CD4-positive, alpha-beta T cell (primary cell): ENCODE data around the gene GDF2. TPM values are rescaled to one million over a fixed set of nuclear protein-coding genes. Genes with fewer than 3 reads are reported as not detected.

Source experiments
- ATAC-seq: fragments of 200-7000 bp; cut with Tn5 transposase; one replicate; pipeline ENCODE4 v1.10.0; 2022; ENCODE audit warnings: mild to moderate bottlenecking; ENCODE audit not compliant: poor library complexity
- CTCF ChIA-PET: fragments of 350-600 bp; sonication (Branson Sonifier 250); formaldehyde crosslinking; loops from one replicate; lab custom pipeline; 2021; ENCODE audit warnings: antibody characterized with exemption, inconsistent platforms; lab: Charles Lee
- POLR2A ChIA-PET: fragments of 350-600 bp; sonication (Branson Sonifier 250); formaldehyde crosslinking; loops from one replicate; lab custom pipeline; 2021; ENCODE audit warnings: antibody characterized with exemption, inconsistent platforms; lab: Charles Lee
- DNase-seq, 14 experiments: peaks; one replicate each; pipeline ENCODE4 v3.0.0-alpha.2; 2013 to 2020; ENCODE audit warnings: mixed read lengths in 2 of 14
- H3K27ac ChIP-seq, 2 donors: one replicate each; pipeline versions ENCODE4 v1.5.1 to v1.7.0; 2013; ENCODE audit warnings: low read length in 2 of 2, low read depth in 1 of 2, mild to moderate bottlenecking in 1 of 2
- H3K27me3 ChIP-seq, 2 experiments: 1 replicate in 1 of 2; 2 replicates in 1 of 2; pipeline versions ENCODE4 v1.6.1 to v1.7.0; 2013; ENCODE audit warnings: low read length in 2 of 2, control low read depth in 1 of 2, mild to moderate bottlenecking in 1 of 2, moderate library complexity in 1 of 2; ENCODE audit not compliant: insufficient read depth in 2 of 2, control insufficient read depth in 1 of 2
- H3K36me3 ChIP-seq: one replicate; pipeline ENCODE4 v1.6.1; 2013; ENCODE audit warnings: low read length, control low read depth; ENCODE audit not compliant: insufficient read depth
- H3K4me1 ChIP-seq: one replicate; pipeline ENCODE4 v1.6.1; 2013; ENCODE audit warnings: low read length, control low read depth; ENCODE audit not compliant: insufficient read depth
- H3K4me3 ChIP-seq: one replicate; pipeline ENCODE4 v1.5.1; 2013; ENCODE audit warnings: mild to moderate bottlenecking, low read length, moderate library complexity
- H3K9me3 ChIP-seq, 2 experiments: 1 replicate in 1 of 2; 2 replicates in 1 of 2; pipeline versions ENCODE4 v1.6.1 to v1.7.0; 2013; ENCODE audit warnings: low read length in 2 of 2, mild to moderate bottlenecking in 2 of 2, control low read depth in 1 of 2, moderate library complexity in 1 of 2; ENCODE audit not compliant: control insufficient read depth in 1 of 2, insufficient read depth in 1 of 2
- H3K27ac Mint-ChIP-seq: one replicate; pipeline ENCODE4 v1.8.0; 2020; ENCODE audit warnings: mixed read lengths
- H3K27me3 Mint-ChIP-seq: one replicate; pipeline ENCODE4 v1.8.0; 2021; ENCODE audit warnings: mixed read lengths
- H3K36me3 Mint-ChIP-seq: one replicate; pipeline ENCODE4 v1.8.0; 2021; ENCODE audit warnings: low read depth, mixed read lengths
- H3K4me1 Mint-ChIP-seq: one replicate; pipeline ENCODE4 v1.8.0; 2021; ENCODE audit warnings: low read depth, mixed read lengths
- H3K4me3 Mint-ChIP-seq: one replicate; pipeline ENCODE4 v1.8.0; 2020; ENCODE audit warnings: mild to moderate bottlenecking, mixed read lengths
- H3K9me3 Mint-ChIP-seq: one replicate; pipeline ENCODE4 v1.8.0; 2020; ENCODE audit warnings: mixed read lengths
- CTCF ChIP-seq: fragments of 200-600 bp; IDR thresholded peaks from one replicate; pipeline ENCODE4 v1.8.0; 2022; ENCODE audit warnings: antibody characterized with exemption, mild to moderate bottlenecking
- intact Hi-C, 2 experiments: fragments of 100-400 bp; cut with DNase I in 1 of 2; cut with micrococcal nuclease in 1 of 2; formaldehyde crosslinking; loops; one replicate each; pipeline versions ENCODE4 v1.15.1 to v1.9.0; 2023 to 2025; cut with DNase I, micrococcal nuclease
- total RNA-seq, 174 experiments: library from RNA in 2 of 174; stranded (reverse) in 2 of 174; gene quantifications; one replicate each; pipeline ENCODE4 v1.2.3 and lab custom pipeline; 2021 to 2026

Gene GDF2
- total RNA-seq, 2 experiments from 2014 or later, result not detected

- peaks cover 28% of the 10 kb centered on the region for H3K4me1 Mint-ChIP-seq
- POLR2A ChIA-PET, result no interaction called here
- CTCF ChIA-PET, result no interaction called here
- no peak overlapping the region for H3K27ac Mint-ChIP-seq
- H3K36me3 ChIP-seq, result no peaks in the 10 kb centered on the region
- peaks cover 12% of the 10 kb centered on the region for H3K27me3 Mint-ChIP-seq
- H3K9me3 ChIP-seq, result no peaks in the 10 kb centered on the region
- TF ChIP-seq CTCF, result no peak
- ATAC-seq (no peak), DNase-seq (no peak)
- no peaks in the 10 kb centered on the region for H3K9me3 Mint-ChIP-seq
- H3K4me3 Mint-ChIP-seq, result peak overlapping the region; percentile 85
- no peak overlapping the region for H3K27ac ChIP-seq
- peaks cover 4% of the 10 kb centered on the region in 2 experiments for H3K27me3 ChIP-seq
- intact Hi-C loops, result no loop called here
- H3K4me1 ChIP-seq, result peaks cover 24% of the 10 kb centered on the region
- no peaks in the 10 kb centered on the region for H3K36me3 Mint-ChIP-seq
- no peak overlapping the region for H3K4me3 ChIP-seq
Observed at GRCh38 chr10:47298715-47299114, 23.5 kb upstream of the GDF2 start.

- H3K4me3 Mint-ChIP-seq, result peak within 1 kb of the TSS; percentile 85
- H3K27ac Mint-ChIP-seq, result no peak within 1 kb of the TSS
- no peaks in the 10 kb centered on the region for H3K36me3 Mint-ChIP-seq
- Histone ChIP-seq H3K4me1 (peaks cover 25% of the 10 kb centered on the region), H3K9me3 (no peaks in the 10 kb centered on the region), H3K27ac (no peak within 1 kb of the TSS), H3K27me3 (peaks cover 4% of the 10 kb centered on the region in 2 experiments), H3K4me3 (peak within 1 kb of the TSS; percentile 37), H3K36me3 (no peaks in the 10 kb centered on the region)
- peaks cover 30% of the 10 kb centered on the region for H3K4me1 Mint-ChIP-seq
- POLR2A ChIA-PET, result interaction anchor here (1.0 to 1.5 kb wide), 2 partner anchors 12 to 24 kb away, joined by 3 to 4 read pairs; no protein-coding TSS in a partner anchor
- no peak for TF ChIP-seq CTCF
- DNase-seq, result peak in 3 of 14 experiments; percentile 36 to 38 (median 37)
- peaks cover 12% of the 10 kb centered on the region for H3K27me3 Mint-ChIP-seq
- no peaks in the 10 kb centered on the region for H3K9me3 Mint-ChIP-seq
- ATAC-seq, result peak; percentile 61
- intact Hi-C loops, result no loop called here
- CTCF ChIA-PET, result interaction anchor here (0.7 kb wide), 1 partner anchor 252 kb away, joined by 4 read pairs; no protein-coding TSS in a partner anchor
Observed at GRCh38 chr10:47299611-47300428, 22.4 kb upstream of the GDF2 start, which contains the start of gene GDF10. Gene GDF10 (plus strand): TSS chr10:47300197. CDS start chr10:47300652, 455 bp downstream.

GRCh38 chr10:47300429-47300931, 21.8 kb upstream of the GDF2 start:
- DNase-seq (no peak), ATAC-seq (peak; percentile 11)
- H3K4me1 ChIP-seq, result peaks cover 29% of the 10 kb centered on the region
- Mint-ChIP-seq H3K9me3 (no peaks in the 10 kb centered on the region), H3K27ac (no peak overlapping the region), H3K36me3 (no peaks in the 10 kb centered on the region), H3K4me3 (peak overlapping the region; percentile 85), H3K4me1 (peaks cover 37% of the 10 kb centered on the region), H3K27me3 (peaks cover 12% of the 10 kb centered on the region)
- ChIA-PET CTCF (interaction anchor here (0.7 kb wide), 1 partner anchor 253 kb away, joined by 4 read pairs; no protein-coding TSS in a partner anchor), POLR2A (interaction anchor here (1.0 to 1.5 kb wide), 2 partner anchors 11 to 25 kb away, joined by 3 to 4 read pairs; no protein-coding TSS in a partner anchor)
- intact Hi-C loops, result no loop called here
- H3K4me3 ChIP-seq, result peak overlapping the region; percentile 37
- no peaks in the 10 kb centered on the region for H3K9me3 ChIP-seq
- no peak overlapping the region for H3K27ac ChIP-seq
- no peak for TF ChIP-seq CTCF
- no peaks in the 10 kb centered on the region for H3K36me3 ChIP-seq
- peaks cover 4% of the 10 kb centered on the region in 2 experiments for H3K27me3 ChIP-seq
